PFSK-1 (cell line): Measurements from ENCODE around the gene EXOSC5.

Experiments used
- POLR2AphosphoS5 ChIP-seq: IDR thresholded peaks from 2 replicates; pipeline ENCODE4 v1.6.1; 2012; ENCODE audit warnings: low read depth, mild to moderate bottlenecking, control low read depth, low read length, moderate library complexity
- TF ChIP-seq, protein P1 (sequence below), 2 experiments: IDR thresholded peaks; 2 replicates each; pipeline versions ENCODE4 v1.6.1 to v1.8.0; 2011 to 2012; ENCODE audit warnings: low read depth in 2 of 2, low read length in 2 of 2, control low read depth in 1 of 2, inconsistent platforms in 1 of 2, mild to moderate bottlenecking in 1 of 2, moderate library complexity in 1 of 2; ENCODE audit not compliant: insufficient read depth in 1 of 2

DNA sequence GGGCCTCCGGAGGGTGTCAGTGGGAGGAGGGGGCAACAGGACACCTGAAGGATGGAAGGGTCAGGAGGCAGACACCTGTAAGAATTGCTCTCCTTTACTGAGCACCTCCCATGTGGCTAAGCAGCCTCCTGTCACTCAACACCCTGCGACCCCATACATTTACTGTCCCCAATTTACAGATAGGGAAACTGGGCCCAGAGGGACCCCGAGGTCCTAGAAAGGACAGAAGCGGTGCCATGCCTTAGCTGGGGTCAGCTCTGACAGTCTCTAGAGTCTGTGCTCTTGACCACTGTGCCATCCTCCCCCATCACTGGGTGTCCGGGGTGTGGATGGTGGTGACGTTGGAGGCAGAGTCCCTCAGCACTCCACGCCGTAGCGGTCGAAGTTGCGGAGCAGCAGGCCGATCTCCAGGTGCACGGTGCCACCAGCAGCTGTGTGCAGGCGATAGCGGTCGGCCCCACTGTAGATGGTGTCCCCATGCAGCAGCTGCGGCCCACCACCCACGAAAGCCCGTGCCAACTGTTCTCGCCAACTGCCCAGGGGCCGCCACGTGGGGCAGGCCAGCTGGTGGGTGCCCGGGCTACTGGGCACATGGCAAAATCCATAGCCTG lies 42.7 kb downstream of the EXOSC5 start:
- TF ChIP-seq, protein P1, sequence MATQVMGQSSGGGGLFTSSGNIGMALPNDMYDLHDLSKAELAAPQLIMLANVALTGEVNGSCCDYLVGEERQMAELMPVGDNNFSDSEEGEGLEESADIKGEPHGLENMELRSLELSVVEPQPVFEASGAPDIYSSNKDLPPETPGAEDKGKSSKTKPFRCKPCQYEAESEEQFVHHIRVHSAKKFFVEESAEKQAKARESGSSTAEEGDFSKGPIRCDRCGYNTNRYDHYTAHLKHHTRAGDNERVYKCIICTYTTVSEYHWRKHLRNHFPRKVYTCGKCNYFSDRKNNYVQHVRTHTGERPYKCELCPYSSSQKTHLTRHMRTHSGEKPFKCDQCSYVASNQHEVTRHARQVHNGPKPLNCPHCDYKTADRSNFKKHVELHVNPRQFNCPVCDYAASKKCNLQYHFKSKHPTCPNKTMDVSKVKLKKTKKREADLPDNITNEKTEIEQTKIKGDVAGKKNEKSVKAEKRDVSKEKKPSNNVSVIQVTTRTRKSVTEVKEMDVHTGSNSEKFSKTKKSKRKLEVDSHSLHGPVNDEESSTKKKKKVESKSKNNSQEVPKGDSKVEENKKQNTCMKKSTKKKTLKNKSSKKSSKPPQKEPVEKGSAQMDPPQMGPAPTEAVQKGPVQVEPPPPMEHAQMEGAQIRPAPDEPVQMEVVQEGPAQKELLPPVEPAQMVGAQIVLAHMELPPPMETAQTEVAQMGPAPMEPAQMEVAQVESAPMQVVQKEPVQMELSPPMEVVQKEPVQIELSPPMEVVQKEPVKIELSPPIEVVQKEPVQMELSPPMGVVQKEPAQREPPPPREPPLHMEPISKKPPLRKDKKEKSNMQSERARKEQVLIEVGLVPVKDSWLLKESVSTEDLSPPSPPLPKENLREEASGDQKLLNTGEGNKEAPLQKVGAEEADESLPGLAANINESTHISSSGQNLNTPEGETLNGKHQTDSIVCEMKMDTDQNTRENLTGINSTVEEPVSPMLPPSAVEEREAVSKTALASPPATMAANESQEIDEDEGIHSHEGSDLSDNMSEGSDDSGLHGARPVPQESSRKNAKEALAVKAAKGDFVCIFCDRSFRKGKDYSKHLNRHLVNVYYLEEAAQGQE (IDR thresholded peaks at IDR 0.05; ENCODE audit: insufficient read depth in 1 of 2, low read depth in 2 of 2, low read length in 2 of 2): no peak
- TF ChIP-seq POLR2AphosphoS5: no peak
